ENCODE results near the gene PAGE2. TPM values are rescaled to one million over a fixed set of nuclear protein-coding genes. Genes with fewer than 3 reads are reported as not detected.
A peak's percentile ranks its signal among the peaks of the same experiment; 100 is the strongest.
"Not testable (repeated sequence)": the region's sequence is repeated elsewhere in the genome, so short reads cannot be mapped to it uniquely, and the experiment has no call there.

Gene PAGE2
- polyA plus RNA-seq, 4 donors = not detected

GRCh38 chrX:55135171-55135570, 46.4 kb downstream of the PAGE2 start:
- no peaks in the 10 kb centered on the region for H3K4me1 ChIP-seq (ENCODE audit: control insufficient read depth in 3 of 3, insufficient read depth in 2 of 3, low read depth in 1 of 3, low read length in 2 of 3)
- H3K4me3 ChIP-seq (ENCODE audit: low read depth in 1 of 3, low read length in 3 of 3) = no peak overlapping the region
- H3K27ac ChIP-seq (ENCODE audit: low read depth in 1 of 3, low read length in 2 of 3) = no peak overlapping the region
- WGBS, 3 donors = 0 to 8% (median 0%) methylated on average over 1 of the region's 1 CpG
- peak; percentile 57 to 59 for DNase-seq
- H3K27me3 ChIP-seq (ENCODE audit: control insufficient read depth in 3 of 3, insufficient read depth in 3 of 3, low read length in 3 of 3) = no peaks in the 10 kb centered on the region
- no peaks in the 10 kb centered on the region for H3K36me3 ChIP-seq (ENCODE audit: control insufficient read depth in 3 of 3, insufficient read depth in 2 of 3, low read depth in 1 of 3, low read length in 3 of 3)
- peaks cover 0 to 5% of the 10 kb centered on the region in 2 donors for H3K9me3 ChIP-seq (ENCODE audit: control insufficient read depth in 2 of 2, insufficient read depth in 1 of 2, low read depth in 1 of 2, low read length in 1 of 2)
- no peak for FAIRE-seq

- FAIRE-seq; H3K36me3 ChIP-seq (ENCODE audit: control insufficient read depth in 3 of 3, insufficient read depth in 2 of 3, low read depth in 1 of 3, low read length in 3 of 3); H3K4me1 ChIP-seq (ENCODE audit: control insufficient read depth in 3 of 3, insufficient read depth in 2 of 3, low read depth in 1 of 3, low read length in 2 of 3); H3K27ac ChIP-seq (ENCODE audit: low read depth in 1 of 3, low read length in 2 of 3); H3K27me3 ChIP-seq (ENCODE audit: control insufficient read depth in 3 of 3, insufficient read depth in 3 of 3, low read length in 3 of 3); H3K4me3 ChIP-seq (ENCODE audit: low read depth in 1 of 3, low read length in 3 of 3); H3K9me3 ChIP-seq (ENCODE audit: control insufficient read depth in 2 of 2, insufficient read depth in 1 of 2, low read depth in 1 of 2, low read length in 1 of 2): not testable (repeated sequence)
- DNase-seq = peak in 1 of 2 donors; percentile 46
- 22 to 69% (median 58%) methylated on average over 1 of the region's 1 CpG for WGBS, 3 donors
Measured at GRCh38 chrX:55140800-55141199, 52.0 kb downstream of the PAGE2 start.

Other genes with a start within 250 kb of the PAGE2 start
- 10 to 100 TPM in 1 of 4 donors, 1 to 10 TPM in 1, under 1 TPM in 1, not detected in 1; 0.81 to 15.7 (median 2.1) TPM for gene TRO, start 168.2 kb upstream of the PAGE2 start, polyA plus RNA-seq
- gene PFKFB1, start 94.8 kb upstream of the PAGE2 start, polyA plus RNA-seq = under 1 TPM in 2 of 4 donors, not detected in 2; 0.36 to 0.41 TPM
- gene APEX2, start 88.7 kb upstream of the PAGE2 start, polyA plus RNA-seq = 10 to 100 TPM; 11.2 to 15.1 (median 14.4) TPM
- 1 to 10 TPM in 2 of 4 donors, under 1 TPM in 1, not detected in 1; 0.30 to 4.3 (median 3.7) TPM for gene ALAS2, start 58.0 kb upstream of the PAGE2 start, polyA plus RNA-seq
- gene PAGE2B, start 14.0 kb upstream of the PAGE2 start, polyA plus RNA-seq = under 1 TPM in 1 of 4 donors, not detected in 3; 0.24 TPM
- gene PAGE5, start 131.3 kb downstream of the PAGE2 start, polyA plus RNA-seq = not detected
- gene PAGE3, start 175.9 kb downstream of the PAGE2 start, polyA plus RNA-seq = under 1 TPM in 1 of 4 donors, not detected in 3; 0.25 TPM

Data from small intestine (tissue), 7 donors.